ENCODE measurements around the gene ZNF362.

DNA sequence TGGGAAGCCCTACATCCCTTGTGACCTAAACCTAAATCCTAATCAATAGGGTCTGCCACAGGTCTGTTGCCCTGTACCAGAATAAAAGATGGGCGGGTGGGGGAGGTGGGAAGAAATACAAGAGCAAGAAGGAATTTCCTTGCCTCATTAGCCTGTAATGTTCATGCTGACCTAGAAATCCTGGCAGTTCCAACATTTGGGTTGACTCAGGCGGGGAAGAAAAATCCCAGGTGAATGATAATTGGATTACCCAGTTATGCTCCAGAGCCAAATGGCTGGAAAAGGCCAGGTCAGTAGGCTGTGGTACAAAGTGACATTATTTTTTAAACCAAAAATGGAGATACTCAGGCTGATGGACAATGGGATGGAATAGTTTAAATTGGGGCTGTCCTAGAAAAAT, 91.9 kb downstream of the ZNF362 start:
- TF ChIP-seq, protein P1, sequence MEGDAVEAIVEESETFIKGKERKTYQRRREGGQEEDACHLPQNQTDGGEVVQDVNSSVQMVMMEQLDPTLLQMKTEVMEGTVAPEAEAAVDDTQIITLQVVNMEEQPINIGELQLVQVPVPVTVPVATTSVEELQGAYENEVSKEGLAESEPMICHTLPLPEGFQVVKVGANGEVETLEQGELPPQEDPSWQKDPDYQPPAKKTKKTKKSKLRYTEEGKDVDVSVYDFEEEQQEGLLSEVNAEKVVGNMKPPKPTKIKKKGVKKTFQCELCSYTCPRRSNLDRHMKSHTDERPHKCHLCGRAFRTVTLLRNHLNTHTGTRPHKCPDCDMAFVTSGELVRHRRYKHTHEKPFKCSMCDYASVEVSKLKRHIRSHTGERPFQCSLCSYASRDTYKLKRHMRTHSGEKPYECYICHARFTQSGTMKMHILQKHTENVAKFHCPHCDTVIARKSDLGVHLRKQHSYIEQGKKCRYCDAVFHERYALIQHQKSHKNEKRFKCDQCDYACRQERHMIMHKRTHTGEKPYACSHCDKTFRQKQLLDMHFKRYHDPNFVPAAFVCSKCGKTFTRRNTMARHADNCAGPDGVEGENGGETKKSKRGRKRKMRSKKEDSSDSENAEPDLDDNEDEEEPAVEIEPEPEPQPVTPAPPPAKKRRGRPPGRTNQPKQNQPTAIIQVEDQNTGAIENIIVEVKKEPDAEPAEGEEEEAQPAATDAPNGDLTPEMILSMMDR (tag by site-specific recombination; IDR thresholded peaks at IDR 0.05): no peak
- TF ChIP-seq OVOL3 (tag by site-specific recombination; IDR thresholded peaks at IDR 0.05) (no peak), YY1 (tag by site-specific recombination; IDR thresholded peaks at IDR 0.05) (no peak), GLI2 (tag by site-specific recombination; IDR thresholded peaks at IDR 0.05; ENCODE audit: borderline replicate concordance, low read depth) (no peak)

Measured in HEK293 (cell line).